Endodermal cell (in vitro differentiated cells): ENCODE results near the gene PRIMPOL. TPM values are rescaled to one million over a fixed set of nuclear protein-coding genes. Genes with fewer than 3 reads are reported as not detected.
A peak's percentile ranks its signal among the peaks of the same experiment; 100 is the strongest.

Source experiments
- DNase-seq: peaks from one replicate; pipeline ENCODE4 v3.0.0-alpha.2; 2017
- H3K27ac ChIP-seq: 2 replicates; pipeline ENCODE4 v1.5.1; 2013; ENCODE audit warnings: mild to moderate bottlenecking, low read depth, low read length, moderate library complexity
- H3K27me3 ChIP-seq: 2 replicates; pipeline ENCODE4 v1.6.1; 2013; ENCODE audit warnings: mild to moderate bottlenecking, low read length, moderate library complexity; ENCODE audit not compliant: insufficient read depth, control insufficient read depth, poor library complexity, severe bottlenecking
- H3K36me3 ChIP-seq: 2 replicates; pipeline ENCODE4 v1.7.0; 2013; ENCODE audit warnings: mild to moderate bottlenecking, low read length, moderate library complexity; ENCODE audit not compliant: control insufficient read depth, insufficient read depth
- H3K4me1 ChIP-seq: one replicate; pipeline ENCODE4 v1.7.0; 2013; ENCODE audit warnings: low read length; ENCODE audit not compliant: control insufficient read depth, insufficient read depth
- H3K4me3 ChIP-seq: 2 replicates; pipeline ENCODE4 v1.5.1; 2013; ENCODE audit warnings: mild to moderate bottlenecking, low read length, moderate library complexity
- H3K9ac ChIP-seq: 2 replicates; pipeline ENCODE4 v1.6.1; 2013; ENCODE audit warnings: mild to moderate bottlenecking, low read length, moderate library complexity; ENCODE audit not compliant: poor library complexity, severe bottlenecking; ENCODE audit errors: extremely low read depth
- H3K9me3 ChIP-seq: 2 replicates; pipeline ENCODE4 v1.6.1; 2013; ENCODE audit warnings: mild to moderate bottlenecking, low read length, moderate library complexity; ENCODE audit not compliant: control insufficient read depth
- H3K27ac Mint-ChIP-seq: 2 replicates; pipeline ENCODE4 v1.8.0; 2020; ENCODE audit warnings: mixed read lengths
- H3K27me3 Mint-ChIP-seq: 2 replicates; pipeline ENCODE4 v1.8.0; 2021; ENCODE audit warnings: mild to moderate bottlenecking, mixed read lengths; ENCODE audit not compliant: insufficient read depth
- H3K36me3 Mint-ChIP-seq: 2 replicates; pipeline ENCODE4 v1.8.0; 2020; ENCODE audit warnings: low read depth, mixed read lengths
- H3K4me1 Mint-ChIP-seq: 2 replicates; pipeline ENCODE4 v1.8.0; 2020; ENCODE audit warnings: mixed read lengths
- H3K4me3 Mint-ChIP-seq: 2 replicates; pipeline ENCODE4 v1.8.0; 2020; ENCODE audit warnings: mild to moderate bottlenecking, moderate library complexity, mixed read lengths
- H3K9me3 Mint-ChIP-seq: 2 replicates; pipeline ENCODE4 v1.8.0; 2020; ENCODE audit warnings: mild to moderate bottlenecking, mixed read lengths
- WGBS, 2 experiments: methylation state at CpG; one replicate each; pipeline versions ENCODE4 v1.1.5 to v1.1.7; 2013; ENCODE audit warnings: missing lambda C conversion rate in 2 of 2, mixed read lengths in 1 of 2; ENCODE audit not compliant: insufficient coverage in 1 of 2, insufficient read length in 1 of 2; 5-methylcytosine and 5-hydroxymethylcytosine counted together
- total RNA-seq, 2 donors: library from RNA; stranded (reverse); fragmentation: NEBNext Ultra II Directional in 1 of 2; extraction: Animal tissue kit (Norgen Biotek cat#: 25700) in 1 of 2; gene quantifications; 2 replicates in 1 of 2; 3 replicates in 1 of 2; pipeline ENCODE4 v1.2.1, GENCODE V29; 2021
- TF ChIP-seq, protein P1 (sequence below): fragments of 200-600 bp; sonication (generic); conservative IDR thresholded peaks from 2 replicates; pipeline ENCODE4 v1.5.0; 2021; ENCODE audit warnings: antibody characterized with exemption, mild to moderate bottlenecking

Gene PRIMPOL
- total RNA-seq, 2 donors from 2014 or later: 10.1 to 12.0 TPM

DNA sequence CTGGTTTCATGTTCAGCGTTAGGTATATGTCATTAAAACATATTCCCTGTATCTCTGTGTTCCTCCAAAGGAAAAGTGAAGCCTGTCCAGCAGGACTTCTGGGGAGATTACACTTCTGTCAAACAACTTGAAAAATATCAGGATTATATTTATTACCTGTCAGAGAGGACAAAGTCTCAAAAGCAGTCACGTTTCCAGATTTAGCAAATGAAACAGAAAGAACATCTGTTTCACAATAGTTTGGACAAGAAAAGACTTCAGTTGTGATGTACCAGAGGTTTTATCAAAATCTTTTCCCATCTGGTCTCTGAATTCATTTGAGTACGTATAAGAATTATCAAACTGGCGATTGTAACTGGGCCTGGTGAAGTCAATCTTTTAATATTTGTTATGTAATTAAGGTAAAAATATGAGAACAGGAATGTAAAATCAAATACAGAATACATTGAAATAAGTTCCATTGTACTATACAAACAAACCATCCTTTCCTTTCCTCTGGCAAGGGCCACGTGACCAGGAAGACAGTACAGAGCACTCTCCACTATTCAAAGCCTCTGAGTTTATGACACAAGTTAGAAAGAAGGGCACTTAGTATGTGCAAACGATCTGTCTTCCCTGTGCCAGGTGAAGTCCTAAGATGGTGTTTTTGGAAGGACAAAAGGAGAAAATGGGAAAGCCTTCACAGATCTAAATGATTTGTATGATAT lies 3.5 kb upstream of the PRIMPOL start:
- Histone ChIP-seq H3K9me3 (no peaks in the 10 kb centered on the region), H3K27ac (no peak overlapping the region), H3K27me3 (no peaks in the 10 kb centered on the region), H3K36me3 (peaks cover 20% of the 10 kb centered on the region), H3K4me1 (no peaks in the 10 kb centered on the region), H3K4me3 (no peak overlapping the region), H3K9ac (no peak overlapping the region)
- no peak overlapping the region for H3K27ac Mint-ChIP-seq
- no peak for DNase-seq
- H3K4me3 Mint-ChIP-seq: peak overlapping the region; percentile 89
- H3K9me3 Mint-ChIP-seq: no peaks in the 10 kb centered on the region
- H3K36me3 Mint-ChIP-seq: peaks cover 18% of the 10 kb centered on the region
- WGBS, 2 experiments: 75 to 90% methylated on average over 2 to 6 of the region's 6 CpGs
- TF ChIP-seq, protein P1, sequence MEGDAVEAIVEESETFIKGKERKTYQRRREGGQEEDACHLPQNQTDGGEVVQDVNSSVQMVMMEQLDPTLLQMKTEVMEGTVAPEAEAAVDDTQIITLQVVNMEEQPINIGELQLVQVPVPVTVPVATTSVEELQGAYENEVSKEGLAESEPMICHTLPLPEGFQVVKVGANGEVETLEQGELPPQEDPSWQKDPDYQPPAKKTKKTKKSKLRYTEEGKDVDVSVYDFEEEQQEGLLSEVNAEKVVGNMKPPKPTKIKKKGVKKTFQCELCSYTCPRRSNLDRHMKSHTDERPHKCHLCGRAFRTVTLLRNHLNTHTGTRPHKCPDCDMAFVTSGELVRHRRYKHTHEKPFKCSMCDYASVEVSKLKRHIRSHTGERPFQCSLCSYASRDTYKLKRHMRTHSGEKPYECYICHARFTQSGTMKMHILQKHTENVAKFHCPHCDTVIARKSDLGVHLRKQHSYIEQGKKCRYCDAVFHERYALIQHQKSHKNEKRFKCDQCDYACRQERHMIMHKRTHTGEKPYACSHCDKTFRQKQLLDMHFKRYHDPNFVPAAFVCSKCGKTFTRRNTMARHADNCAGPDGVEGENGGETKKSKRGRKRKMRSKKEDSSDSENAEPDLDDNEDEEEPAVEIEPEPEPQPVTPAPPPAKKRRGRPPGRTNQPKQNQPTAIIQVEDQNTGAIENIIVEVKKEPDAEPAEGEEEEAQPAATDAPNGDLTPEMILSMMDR: no peak
- H3K27me3 Mint-ChIP-seq: no peaks in the 10 kb centered on the region
- H3K4me1 Mint-ChIP-seq: peaks cover 35% of the 10 kb centered on the region

DNA sequence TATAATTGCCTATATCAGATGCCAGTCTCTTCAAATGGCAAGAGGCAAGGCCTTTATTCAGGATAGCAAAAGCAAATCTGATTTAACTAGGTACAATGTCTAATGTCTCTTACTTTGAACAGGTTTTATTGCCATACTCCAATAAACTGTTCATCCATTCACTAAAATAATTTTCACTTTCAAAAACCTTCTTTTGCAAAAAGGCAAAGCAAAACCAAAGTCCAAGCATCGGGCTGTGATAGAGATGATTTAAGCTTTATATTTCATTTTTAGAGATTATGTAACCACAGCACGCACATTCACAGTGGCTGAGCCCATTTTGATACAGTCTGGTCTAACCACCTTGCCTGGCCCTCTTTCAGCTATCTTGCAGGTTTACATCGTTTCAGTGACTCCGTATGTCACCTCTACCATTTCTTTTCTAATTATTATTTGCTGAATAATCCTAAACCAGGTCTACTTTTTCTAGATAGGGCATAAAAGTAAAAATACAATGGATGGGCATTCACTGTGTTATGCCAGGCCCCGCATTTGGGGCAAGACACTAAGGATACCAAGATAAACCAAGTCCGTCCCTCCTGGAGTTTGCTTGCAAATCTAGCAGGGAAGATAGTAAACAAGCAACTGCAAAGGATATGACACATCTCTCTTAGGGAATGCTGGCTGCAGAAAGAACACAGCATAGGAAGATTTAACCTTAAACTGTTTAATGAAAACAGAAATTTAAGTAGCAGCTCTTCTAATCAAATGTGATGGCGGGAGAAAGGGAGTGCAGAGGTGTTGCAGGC lies 2.1 kb upstream of the PRIMPOL start:
- Histone ChIP-seq H3K27ac (no peak overlapping the region), H3K9me3 (no peaks in the 10 kb centered on the region), H3K27me3 (no peaks in the 10 kb centered on the region), H3K4me3 (peak overlapping the region; percentile 94), H3K36me3 (peaks cover 18% of the 10 kb centered on the region), H3K9ac (peak overlapping the region; percentile 84), H3K4me1 (no peaks in the 10 kb centered on the region)
- Mint-ChIP-seq H3K36me3 (peaks cover 9% of the 10 kb centered on the region), H3K27ac (peak overlapping the region; percentile 94), H3K27me3 (no peaks in the 10 kb centered on the region), H3K9me3 (no peaks in the 10 kb centered on the region), H3K4me3 (peak overlapping the region; percentile 89), H3K4me1 (peaks cover 35% of the 10 kb centered on the region)
- WGBS, 2 experiments: 62 to 74% methylated on average over 6 to 7 of the region's 7 CpGs
- TF ChIP-seq, protein P1: no peak
- DNase-seq: no peak

DNA sequence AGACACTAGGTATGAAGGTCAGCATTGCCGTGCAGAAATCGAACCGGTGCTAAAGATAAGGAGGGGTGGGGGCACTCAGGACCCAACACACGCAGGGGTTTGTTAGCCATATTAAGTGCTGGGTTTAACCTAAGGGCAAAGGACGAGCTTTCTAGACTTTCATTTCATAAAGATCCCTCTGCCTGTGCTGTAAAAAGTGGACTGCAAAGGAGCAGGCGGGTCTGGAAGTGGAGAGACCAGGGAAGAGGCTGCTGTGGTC lies 1.6 kb upstream of the PRIMPOL start:
- peak; percentile 74 for DNase-seq
- Histone ChIP-seq H3K9me3 (no peaks in the 10 kb centered on the region), H3K4me1 (no peaks in the 10 kb centered on the region), H3K9ac (peak overlapping the region; percentile 84), H3K4me3 (peak overlapping the region; percentile 94), H3K27me3 (no peaks in the 10 kb centered on the region), H3K27ac (no peak overlapping the region), H3K36me3 (peaks cover 14% of the 10 kb centered on the region)
- peak overlapping the region; percentile 94 for H3K27ac Mint-ChIP-seq
- H3K9me3 Mint-ChIP-seq: no peaks in the 10 kb centered on the region
- peaks cover 35% of the 10 kb centered on the region for H3K4me1 Mint-ChIP-seq
- H3K27me3 Mint-ChIP-seq: no peaks in the 10 kb centered on the region
- H3K36me3 Mint-ChIP-seq: peaks cover 6% of the 10 kb centered on the region
- peak overlapping the region; percentile 89 for H3K4me3 Mint-ChIP-seq
- 4 to 5% methylated on average over 4 to 6 of the region's 6 CpGs for WGBS, 2 experiments
- TF ChIP-seq, protein P1: no peak
